ENCODE data around the gene PPP2R2B.

DNA sequence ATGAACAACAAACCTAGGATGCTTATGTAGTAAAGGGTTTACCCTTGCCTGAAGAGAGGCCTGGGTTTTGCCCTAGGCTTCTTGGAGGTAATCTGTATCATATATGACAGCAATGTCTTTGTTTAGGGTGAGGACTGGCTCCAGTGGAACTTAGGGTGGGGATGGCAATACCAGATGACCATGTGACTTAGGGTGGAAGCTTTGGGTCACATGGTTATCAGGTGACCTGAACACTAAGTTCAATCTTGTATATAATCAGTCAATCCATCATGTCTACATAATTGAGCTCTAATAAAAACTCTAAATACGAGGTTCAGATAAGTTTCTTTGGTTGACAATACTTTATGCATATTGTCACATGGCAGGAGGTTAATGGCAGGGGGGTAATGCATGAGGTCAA, 10.6 kb upstream of the PPP2R2B start:
- TF ChIP-seq, protein P1, sequence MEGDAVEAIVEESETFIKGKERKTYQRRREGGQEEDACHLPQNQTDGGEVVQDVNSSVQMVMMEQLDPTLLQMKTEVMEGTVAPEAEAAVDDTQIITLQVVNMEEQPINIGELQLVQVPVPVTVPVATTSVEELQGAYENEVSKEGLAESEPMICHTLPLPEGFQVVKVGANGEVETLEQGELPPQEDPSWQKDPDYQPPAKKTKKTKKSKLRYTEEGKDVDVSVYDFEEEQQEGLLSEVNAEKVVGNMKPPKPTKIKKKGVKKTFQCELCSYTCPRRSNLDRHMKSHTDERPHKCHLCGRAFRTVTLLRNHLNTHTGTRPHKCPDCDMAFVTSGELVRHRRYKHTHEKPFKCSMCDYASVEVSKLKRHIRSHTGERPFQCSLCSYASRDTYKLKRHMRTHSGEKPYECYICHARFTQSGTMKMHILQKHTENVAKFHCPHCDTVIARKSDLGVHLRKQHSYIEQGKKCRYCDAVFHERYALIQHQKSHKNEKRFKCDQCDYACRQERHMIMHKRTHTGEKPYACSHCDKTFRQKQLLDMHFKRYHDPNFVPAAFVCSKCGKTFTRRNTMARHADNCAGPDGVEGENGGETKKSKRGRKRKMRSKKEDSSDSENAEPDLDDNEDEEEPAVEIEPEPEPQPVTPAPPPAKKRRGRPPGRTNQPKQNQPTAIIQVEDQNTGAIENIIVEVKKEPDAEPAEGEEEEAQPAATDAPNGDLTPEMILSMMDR (optimal IDR thresholded peaks at IDR 0.05 in 1 of 3, IDR thresholded peaks at IDR 0.05 in 1 of 3, conservative IDR thresholded peaks at IDR 0.05 in 1 of 3; ENCODE audit: extremely low read depth in 1 of 3, insufficient read depth in 2 of 3, low read length in 3 of 3): no peak
- TF ChIP-seq EZH2 (IDR thresholded peaks at IDR 0.05; ENCODE audit: low read length): no peak
